NCI-H1105 treated with DMSO at 0.1 percent for 48 hours (cell line): Measurements from ENCODE around the gene CABP7.

Source experiments
- DNase-seq: peaks from one replicate; lab custom pipeline; 2025; lab: John Stamatoyannopoulos, UW

CABP7 gene

DNA sequence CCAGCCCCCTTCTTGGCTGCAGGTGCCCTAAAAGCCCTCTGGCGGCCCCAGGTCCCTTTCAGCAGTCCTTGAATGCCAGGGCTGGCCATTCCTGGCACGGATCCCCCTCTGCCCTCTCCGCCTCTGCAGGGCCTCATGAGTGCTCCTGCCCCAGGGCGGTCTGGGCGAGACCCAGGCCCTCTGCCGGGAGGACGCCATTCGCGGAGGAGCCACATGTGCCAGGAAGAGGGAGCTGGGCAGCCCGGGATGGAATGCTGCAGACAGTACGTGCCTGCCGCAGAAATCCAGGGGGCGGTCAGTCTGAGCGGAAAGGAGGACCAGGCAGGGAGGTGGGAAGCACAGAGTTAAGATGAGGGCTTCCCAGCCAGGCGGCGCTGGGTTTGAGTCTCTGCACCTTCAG, 2.8 kb downstream of the CABP7 start:
- no peak for DNase-seq

DNA sequence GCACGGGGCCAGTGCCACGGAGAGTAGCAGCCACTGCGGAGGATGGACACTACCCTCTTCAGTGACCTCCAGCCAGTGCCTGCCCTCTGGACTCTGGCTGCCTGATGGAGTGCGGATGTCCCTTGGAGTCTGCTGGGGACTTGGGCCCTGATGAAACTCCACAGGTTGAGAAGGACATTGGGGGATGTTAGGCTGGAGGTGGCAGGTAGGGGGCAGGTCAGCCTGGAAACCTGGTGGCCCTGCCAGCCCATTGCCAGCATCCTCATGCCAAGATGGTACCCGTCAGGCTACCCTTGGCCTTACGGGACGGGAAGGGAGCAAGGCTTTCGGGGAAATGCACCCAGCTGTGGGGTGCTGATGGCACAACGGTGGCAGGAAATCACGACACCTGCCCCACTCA, 4.0 kb downstream of the CABP7 start:
- no peak for DNase-seq

DNA sequence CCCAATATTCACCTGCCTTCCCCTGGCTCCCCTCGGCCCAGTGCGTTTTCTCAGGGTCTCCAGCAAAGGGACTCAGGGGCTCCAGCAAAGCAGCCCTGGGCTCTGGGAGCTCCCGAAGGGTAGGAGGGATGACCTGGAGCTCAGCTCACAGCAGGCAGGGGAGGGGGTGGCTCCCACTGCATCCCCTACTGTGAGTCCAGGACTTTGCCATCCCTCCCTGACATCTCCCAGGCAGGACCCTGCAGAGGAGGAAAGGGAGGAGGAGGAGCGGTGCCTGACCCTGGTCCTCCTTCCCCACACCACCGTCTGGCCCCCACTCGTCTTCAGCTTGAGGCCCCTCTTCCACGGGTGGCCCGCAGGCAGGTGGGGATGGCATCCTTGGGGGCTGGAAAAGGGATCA, 5.0 kb downstream of the CABP7 start:
- DNase-seq = no peak

DNA sequence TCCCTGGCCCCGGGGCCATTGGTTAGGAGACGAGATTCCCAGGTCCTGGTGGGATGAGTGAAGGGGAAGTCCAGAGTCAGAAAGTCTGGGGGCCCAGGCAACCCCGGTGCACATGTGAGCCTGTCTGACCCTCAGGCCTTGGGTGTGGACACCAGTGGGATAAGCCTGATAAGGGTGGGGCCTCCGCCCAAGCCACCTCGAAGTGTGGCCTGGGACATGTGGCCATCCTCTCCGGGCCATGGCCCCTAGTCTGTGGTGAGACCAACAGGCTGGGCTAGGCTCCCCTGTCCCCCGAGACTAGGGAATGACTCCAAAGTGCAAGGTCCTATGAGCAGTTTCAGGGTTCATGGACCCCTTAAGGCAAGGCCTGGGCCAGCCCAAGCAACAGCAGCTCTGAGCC, 6.3 kb downstream of the CABP7 start:
- no peak for DNase-seq

DNA sequence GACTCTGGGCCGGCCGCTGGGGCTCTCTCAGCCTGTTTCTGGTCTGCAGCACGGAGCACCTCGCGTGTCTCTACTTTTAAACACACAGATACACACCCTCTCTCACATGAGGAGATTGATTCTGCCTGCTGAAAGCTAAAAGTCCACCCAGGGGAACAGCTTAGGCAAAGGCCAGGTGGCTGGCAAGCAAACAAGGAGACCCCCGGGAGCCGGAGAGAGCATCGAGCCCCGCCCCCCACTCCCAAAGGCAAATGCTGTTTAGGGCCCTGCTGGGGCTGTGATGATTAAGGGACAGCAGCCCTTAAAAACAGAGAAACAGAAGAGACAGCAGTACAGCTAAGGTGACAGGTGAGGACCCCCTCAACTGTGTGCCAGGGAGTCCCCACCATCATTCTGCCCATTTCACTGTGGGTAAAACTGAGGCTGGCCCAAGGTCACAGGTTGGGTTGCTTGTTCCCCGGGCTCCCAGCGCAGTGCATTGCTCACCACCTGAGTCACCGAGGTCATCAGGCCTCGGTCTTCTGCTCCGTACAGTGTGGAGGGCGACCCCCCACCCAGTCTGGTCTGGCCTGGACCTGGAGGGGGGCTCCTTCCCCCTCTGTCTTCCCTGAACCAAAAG, 6.8 kb downstream of the CABP7 start:
- DNase-seq = no peak

DNA sequence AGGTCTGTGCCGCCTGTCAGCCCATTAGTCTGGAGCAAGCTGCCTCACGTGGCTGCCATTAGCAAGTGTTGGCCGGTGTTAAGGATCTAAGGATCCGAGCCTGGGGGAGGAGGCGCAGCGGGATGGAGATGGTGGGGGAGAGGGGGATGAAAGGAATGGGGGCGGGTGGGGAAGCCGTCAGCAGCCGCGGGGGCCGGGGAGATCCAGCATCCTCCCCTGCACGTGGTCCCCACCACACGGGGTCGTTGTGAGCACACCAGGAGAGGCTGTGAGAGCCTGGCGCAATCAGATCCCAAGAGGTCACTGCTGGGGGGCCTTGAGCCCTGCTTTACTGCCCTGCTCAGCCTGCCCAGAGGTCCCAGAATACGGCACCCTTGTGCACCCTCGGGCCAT, 7.3 kb downstream of the CABP7 start:
- no peak for DNase-seq

DNA sequence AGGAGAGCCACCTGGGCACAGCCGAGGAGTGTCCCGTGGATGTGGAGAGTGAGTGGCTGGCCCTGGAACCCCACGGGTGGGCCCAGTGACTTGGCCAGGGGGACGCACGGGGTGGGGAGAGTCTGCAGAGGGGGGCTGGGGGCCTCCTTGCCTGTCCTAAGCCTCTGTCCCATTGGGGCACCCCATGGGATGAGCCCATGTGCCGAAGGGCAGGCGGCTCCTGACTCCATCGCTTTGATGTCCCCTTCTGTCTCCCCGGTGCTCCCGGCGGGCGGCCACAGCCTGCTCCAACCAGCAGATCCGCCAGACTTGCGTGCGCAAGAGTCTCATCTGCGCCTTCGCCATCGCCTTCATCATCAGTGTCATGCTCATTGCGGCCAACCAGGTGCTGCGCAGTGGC, 9.4 kb downstream of the CABP7 start:
- no peak for DNase-seq

DNA sequence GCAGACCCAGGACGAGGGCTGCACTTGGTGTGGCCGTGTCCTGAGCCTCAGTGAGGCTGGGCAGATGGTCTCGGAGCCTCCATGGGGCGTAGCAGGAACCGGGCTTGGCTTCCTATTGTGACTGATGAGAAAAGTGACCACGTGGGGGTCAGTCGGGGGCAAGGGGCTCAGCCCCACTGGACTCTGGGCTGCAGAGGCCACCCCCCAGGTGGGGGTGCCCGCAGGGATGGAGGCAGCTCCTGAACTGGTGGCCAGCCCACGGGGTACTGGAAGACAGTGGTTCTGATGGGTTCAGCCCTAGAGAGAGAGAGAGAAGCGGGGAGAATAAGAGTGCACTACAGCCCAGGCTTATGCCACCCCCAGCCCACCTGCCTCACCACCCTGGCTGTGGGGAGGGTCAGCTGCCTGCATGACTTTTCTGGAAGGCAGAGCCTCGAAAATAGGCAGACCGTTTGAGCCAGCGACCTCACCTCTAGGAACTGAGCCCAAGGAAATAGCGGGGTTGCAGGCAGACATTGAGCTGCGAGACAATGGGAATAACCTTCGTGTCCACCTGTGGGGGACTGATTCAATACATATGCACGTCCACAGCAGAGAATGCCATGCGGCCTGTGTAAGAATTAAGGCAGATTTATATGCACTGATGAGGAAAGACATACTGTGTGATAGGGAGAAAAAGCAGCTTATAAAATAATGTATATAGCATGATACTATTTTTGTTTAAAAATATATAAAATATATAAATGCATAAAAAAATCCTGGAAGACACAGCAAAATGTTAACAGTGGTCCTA, 11.5 kb downstream of the CABP7 start:
- DNase-seq = no peak

DNA sequence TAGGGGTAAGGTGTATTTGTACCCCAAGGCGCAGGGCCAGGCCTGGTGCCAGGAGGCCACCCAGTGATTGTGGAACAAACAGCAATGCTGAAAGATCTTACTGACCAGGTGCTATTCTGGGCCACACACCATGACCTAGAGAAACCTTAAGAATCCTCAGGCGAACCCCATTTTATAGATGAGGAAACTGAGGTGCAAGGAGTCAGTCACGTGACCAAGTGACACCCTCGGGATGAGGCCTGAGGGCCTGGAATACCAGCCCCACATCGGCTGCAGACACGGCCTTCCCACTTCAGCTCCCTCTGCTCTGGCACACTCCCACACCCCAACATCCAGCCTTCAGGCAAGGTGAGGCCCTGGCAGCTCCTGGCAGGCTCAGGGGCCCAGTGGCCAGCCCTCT, 13.1 kb downstream of the CABP7 start:
- DNase-seq = no peak

DNA sequence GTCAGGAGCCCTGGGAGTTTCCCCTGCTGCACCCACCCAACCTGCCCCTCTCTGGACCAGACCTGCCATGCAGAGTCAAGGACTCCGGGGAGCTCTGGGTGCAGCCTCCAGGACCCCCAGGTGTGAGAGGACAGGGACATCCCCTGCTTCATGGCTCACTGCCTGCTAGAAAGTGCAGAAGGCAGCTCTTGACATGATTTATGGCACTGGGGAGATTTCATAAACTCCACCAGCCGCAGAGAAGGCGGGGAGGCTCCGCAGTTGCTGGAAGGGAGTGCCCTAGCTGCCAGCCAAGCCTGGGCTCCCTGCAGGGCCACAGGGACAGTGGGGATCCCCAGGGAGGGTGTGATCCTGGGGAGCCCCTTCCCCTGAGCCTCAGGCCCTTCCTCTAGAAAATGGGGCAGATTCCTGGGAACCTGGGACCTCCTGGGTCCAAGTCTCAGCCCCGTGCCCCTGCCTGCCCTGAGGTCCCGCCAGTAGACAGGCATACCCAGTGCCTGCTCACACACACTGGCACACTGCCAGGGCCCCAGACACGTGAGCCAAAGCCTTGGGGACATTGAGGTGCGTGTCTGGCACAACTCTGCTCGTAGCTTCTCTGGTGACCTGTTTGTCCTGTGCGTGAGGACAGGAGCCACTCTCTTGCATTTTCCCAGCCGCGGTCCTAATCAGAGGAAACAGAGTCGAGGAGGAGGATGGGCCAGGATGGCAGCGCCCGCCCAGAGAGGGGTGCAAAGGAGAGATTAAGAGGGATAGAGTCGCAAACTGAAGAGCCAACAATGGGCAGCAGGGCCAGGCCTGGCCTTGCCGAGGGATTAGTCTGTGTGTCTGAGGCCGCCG, 13.8 kb downstream of the CABP7 start:
- peak; percentile 52 for DNase-seq

DNA sequence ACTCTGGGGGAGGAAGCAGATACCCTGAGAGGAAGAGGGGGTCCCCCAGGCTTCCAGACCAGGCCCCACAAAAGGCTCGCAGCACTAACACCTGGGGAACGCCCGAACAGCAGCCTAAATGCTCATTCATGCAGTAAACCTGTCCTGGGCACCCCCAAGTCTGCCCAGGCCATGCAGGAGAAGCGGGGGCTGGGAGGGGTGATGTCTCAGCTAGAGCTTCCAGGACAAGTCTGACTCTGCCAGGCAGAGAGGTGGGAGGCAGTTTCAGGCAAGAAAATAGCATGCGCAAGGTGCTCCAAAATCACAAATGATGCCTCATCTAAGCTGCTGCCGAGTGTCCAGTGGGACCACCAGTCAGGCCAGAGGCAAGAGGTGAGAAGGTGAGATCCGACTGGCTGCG, 14.6 kb downstream of the CABP7 start:
- no peak for DNase-seq

DNA sequence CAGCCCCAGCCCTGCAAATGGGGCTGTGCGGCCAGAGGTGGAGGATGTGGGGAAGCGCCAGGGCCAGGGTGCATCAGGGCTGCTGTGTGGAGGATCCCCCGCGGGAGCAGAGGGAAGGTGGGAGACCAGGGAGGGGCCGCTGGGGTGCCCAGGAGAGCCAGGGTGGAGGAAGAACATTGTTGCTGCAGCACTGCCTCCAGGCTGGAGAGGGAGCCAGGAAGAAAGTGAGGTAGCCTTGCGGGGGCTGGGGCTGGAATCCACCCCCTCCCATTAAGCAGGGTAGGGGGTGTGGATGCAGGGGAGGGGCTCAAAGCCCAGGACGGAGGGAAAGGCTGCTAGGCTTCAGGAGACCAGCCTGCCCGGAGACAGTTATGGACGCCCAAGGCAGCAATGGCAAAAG, 15.0 kb downstream of the CABP7 start:
- DNase-seq = no peak

DNA sequence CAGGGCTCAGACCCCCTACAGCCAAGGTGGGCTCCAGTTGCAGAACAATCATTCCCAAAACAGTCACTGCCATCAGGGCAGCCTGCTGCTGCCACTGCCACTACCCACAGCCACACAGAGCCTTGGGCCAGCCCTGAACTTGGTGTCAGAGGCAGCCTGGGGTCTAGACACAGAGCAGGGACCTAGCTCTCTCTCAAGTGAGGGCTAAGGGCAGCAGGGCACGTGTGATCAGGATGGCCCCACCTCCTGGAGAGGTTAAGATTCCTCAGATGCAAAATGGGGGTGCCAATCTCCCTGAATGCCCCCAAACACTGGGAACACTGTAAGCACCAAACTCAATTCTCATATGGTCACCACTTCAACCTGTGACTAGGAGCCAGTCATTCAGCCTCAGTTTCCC, 15.6 kb downstream of the CABP7 start:
- DNase-seq = no peak

DNA sequence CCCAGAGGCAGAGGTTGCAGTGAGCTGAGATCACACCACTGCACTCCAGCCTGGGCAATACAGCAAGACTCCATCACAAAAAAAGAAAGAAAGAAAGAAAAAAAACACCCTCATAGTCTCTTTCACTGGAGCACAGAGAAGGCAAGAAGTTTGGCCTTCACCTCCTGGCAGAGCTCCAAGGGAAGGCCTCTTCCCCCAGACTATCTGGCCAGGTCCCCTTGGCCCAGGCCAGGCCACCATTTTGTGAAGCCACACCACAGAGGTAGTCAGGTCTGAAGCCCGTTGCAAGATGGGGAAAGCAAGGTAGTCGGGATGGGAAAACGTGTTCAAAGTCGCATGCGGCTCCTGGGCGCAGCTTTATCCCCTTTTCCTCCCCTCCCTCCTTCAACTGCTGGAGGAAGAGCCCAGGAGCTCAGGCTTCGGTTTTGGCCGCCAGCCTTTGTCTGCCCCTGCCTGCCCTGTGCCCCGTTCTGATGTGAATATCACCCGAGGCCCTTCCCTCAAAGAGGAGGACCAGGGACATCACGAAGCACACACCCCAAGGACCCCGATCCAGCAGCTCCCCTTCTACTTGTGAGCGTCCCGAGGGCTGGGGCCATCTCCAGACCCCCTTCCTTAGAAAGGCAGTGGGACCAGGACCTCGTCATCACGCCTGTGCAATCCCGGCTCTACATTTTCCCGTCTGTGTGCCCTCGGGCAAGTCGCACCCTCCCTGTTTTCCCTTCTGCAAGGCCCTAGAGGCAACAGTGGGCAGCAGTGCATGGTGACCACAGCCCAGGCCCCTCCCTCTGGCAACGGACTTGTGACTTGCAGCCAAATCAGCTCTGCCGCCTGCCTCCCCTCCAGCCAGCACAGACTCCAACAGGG, 17.7 kb downstream of the CABP7 start:
- no peak for DNase-seq

DNA sequence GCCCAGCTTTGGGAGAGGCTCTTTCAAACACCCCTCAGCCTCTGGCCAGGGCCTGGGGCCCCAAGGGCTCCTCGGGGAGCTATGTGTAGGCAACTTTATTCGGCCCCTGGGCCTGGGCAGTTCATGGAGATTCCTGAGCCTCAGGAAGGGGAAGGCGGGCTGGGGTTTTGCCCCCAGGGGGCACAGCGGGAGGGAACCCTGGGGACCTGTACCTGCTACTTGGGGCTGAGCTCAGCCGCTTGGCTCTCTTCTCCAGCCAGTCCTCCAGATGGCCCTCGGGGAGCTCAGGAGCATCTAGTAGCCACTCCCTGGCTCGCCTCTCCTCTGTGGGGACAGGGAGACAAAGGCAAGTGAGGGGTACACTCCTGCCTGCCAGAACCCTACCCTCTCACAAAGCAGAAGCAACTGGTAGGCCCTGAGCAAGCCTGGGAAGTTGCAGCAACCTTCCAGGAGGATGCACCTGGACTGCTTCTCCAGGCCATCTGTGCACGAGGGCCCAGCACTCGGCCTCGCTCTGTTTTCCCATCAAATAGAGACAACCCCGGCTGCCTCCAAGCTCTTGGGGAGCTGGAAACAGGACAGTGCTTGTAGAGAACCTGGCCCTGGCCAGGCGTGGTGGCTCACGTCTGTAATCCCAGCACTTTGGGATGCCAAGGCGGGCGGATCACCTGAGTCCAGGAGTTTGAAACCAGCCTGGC, 18.5 kb downstream of the CABP7 start:
- DNase-seq = no peak

DNA sequence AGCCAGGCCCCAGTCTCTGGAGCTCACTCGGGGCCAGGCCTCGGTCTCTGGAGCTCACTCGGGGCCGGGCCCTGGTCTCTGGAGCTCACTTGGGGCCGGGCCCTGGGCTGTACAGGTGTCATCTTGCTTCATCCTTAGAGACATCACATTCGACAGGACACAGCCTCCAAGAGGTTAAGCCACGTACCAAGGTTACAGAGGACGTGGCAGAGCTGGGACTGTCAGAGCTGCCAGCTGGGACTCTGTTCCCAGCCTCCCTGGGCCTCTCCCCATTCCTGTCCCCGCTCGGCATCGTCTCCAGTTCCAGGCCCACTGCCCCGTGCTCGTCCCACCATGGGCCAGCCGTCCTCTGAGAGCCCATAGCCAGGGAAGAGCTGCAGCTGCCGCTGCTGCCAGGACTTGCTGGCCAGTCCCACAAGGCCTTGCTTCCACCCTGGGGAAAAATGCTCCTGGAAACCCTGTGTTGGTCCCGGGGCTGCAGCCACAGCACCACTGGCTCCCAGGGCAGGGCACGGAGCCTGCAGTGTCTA, 19.6 kb downstream of the CABP7 start:
- no peak for DNase-seq

DNA sequence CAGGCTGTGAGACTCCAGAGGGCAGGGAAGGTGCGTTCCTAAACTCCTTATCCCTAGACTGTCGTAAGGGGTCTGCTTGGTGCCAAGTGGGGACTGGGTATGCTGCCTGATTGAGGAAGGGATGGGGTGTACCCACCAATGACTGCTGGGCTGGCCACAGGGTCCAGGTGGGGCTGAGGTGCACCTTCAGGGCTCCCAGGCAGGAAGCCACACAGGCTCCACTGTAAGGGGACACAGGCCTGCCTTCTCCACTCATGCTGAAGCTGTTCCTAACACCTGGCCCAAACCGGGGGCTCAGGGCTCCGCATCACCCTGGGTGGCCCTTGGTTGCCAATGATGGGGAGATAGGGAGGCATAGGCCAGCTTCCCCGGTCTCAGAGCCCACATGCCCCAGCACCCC, 20.4 kb downstream of the CABP7 start:
- DNase-seq = no peak

DNA sequence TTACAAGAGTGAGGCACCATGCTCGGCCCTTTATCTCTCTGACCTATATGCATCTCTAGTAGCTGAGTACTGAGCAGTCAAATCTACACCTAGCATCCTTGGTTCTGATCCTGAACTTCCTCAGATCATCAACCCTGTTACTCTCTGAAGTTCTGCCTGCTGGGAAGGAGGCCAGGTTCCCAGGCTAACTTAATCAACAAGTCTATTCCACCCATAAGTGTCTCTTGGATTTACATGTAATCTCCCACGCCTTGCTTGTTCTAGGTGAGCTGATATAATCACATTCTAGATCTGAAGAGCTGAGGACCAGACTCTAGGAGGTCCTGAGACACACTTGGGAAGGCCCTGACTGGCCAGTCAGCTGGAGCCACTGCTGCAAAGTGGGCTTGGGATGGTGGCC, 22.1 kb downstream of the CABP7 start:
- DNase-seq = no peak

DNA sequence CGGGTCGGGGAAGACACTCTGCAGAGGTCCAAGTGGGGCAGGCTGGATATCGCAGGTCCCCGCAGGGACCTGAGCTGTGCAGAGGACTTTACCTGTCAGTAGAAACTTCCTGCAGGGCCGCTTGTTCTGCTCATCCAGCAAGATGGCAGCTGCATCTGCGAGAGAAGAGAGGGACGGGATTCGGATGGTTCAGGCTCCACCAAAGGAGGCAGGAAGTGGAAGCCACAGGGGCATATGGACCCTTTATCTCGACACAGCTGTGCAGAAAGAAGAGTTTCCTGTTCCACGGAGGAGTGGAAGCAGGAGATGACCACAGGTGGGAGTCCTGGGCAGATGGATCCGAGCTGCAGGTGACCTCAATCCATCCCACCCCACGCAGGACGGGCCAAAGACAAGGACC, 22.5 kb downstream of the CABP7 start:
- no peak for DNase-seq

DNA sequence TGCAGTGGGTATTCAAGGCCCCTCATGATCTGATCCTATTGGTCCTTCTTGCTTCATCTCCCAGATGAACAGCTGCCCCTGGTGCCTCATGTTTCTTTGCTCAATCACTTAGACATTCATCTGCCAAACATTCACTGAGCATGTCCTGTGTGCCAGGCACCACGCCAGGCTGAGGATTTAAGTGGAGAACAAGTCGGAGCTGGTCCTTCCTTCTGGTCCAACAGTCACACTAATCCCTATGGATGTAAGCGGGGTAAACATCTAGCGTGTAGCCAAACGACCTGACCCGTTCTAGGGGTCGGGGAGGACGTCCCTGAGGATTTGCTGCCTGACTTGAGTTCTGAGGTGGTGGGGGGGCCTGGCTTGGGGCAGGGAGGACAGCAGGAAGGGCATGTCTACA, 25.1 kb downstream of the CABP7 start:
- peak; percentile 92 for DNase-seq

DNA sequence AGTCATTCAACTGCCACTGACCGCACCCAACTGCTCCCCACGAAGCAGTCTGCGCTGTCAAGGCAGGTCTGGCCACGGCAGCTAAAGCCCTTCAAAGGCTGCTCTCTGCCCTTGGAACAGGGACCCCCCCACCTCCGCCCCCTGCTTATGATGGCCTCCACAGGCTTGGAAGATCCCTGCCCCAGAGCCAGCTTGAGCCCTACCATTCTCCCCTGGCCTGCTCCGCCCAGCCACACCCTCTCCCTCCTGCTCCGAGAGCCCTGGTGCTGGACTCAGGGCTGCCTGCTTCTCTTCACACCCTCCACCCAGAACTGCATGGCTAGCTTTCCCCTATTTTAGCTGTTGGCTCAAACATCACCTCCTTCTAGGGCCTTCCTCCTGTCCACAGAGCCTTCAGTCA, 28.0 kb downstream of the CABP7 start:
- no peak for DNase-seq
